ENCODE measurements around the gene TRIM44. TPM values are rescaled to one million over a fixed set of nuclear protein-coding genes. Genes with fewer than 3 reads are reported as not detected.

TRIM44 gene
- polyA plus RNA-seq, 4 donors, result 8.9 to 35.4 (median 12.8) TPM

DNA sequence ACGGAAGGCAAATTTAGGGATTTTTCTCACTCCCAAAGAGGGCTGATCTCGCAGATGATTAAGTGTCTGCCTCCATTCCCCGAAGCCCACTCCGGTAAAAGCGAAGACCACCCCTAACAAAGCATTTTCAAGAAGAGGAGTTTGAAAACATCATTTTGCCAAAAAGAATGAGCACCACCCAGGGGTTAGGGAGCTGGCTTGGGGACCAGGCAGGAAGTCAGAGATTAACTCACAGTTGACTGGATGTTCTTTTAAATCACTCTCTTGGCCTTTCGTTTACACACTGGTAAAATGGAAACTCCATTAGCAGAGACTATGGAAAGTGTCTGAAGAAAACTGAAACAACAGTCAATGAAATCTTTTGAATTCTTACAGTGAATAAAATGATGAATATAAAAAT, 7.9 kb upstream of the TRIM44 start:
- Histone ChIP-seq H3K9me3 (ENCODE audit: control insufficient read depth in 2 of 2, insufficient read depth in 1 of 2, low read depth in 1 of 2, low read length in 1 of 2) (no peaks in the 10 kb centered on the region), H3K4me1 (ENCODE audit: control insufficient read depth in 3 of 3, insufficient read depth in 2 of 3, low read depth in 1 of 3, low read length in 2 of 3) (no peaks in the 10 kb centered on the region), H3K27ac (ENCODE audit: low read depth in 1 of 3, low read length in 2 of 3) (no peak overlapping the region), H3K36me3 (ENCODE audit: control insufficient read depth in 3 of 3, insufficient read depth in 2 of 3, low read depth in 1 of 3, low read length in 3 of 3) (no peaks in the 10 kb centered on the region), H3K27me3 (ENCODE audit: control insufficient read depth in 3 of 3, insufficient read depth in 3 of 3, low read length in 3 of 3) (peaks cover 0 to 23% (median 0%) of the 10 kb centered on the region in 3 donors), H3K4me3 (ENCODE audit: low read depth in 1 of 3, low read length in 3 of 3) (no peak overlapping the region)
- 61 to 66% (median 62%) methylated on average over 6 of the region's 6 CpGs for WGBS, 3 donors
- FAIRE-seq (no peak), DNase-seq (no peak)

DNA sequence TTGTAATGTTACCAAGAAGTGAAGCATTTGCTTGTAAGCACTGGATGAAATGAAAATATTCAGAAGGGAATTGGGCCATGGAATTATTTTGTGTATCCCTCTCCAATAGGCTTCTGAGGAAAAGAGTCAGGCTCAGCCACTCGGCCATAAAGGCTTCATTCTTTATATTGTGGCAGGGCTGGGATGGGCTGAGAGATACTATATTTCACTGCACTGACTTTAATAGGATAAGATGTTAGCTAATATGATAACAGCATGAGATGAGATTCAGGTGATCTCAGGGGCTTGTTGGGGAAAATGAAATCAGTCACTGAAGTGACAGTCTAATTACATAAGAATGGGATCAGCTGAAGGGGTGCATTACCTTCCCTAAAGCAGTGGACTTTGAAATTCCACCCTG, 7.3 kb upstream of the TRIM44 start:
- WGBS, 3 donors, result 51 to 79% (median 68%) methylated on average over 1 of the region's 1 CpG

GRCh38 chr11:35655856-35656255, 6.7 kb upstream of the TRIM44 start:
- H3K4me3 ChIP-seq (ENCODE audit: low read depth in 1 of 3, low read length in 3 of 3), result no peak overlapping the region
- peaks cover 0 to 20% (median 0%) of the 10 kb centered on the region in 3 donors for H3K27me3 ChIP-seq (ENCODE audit: control insufficient read depth in 3 of 3, insufficient read depth in 3 of 3, low read length in 3 of 3)
- no peaks in the 10 kb centered on the region for H3K9me3 ChIP-seq (ENCODE audit: control insufficient read depth in 2 of 2, insufficient read depth in 1 of 2, low read depth in 1 of 2, low read length in 1 of 2)
- DNase-seq, result no peak
- no peak overlapping the region for H3K27ac ChIP-seq (ENCODE audit: low read depth in 1 of 3, low read length in 2 of 3)
- no peak for FAIRE-seq
- 59 to 73% (median 64%) methylated on average over 4 of the region's 4 CpGs for WGBS, 3 donors
- H3K36me3 ChIP-seq (ENCODE audit: control insufficient read depth in 3 of 3, insufficient read depth in 2 of 3, low read depth in 1 of 3, low read length in 3 of 3), result no peaks in the 10 kb centered on the region
- no peaks in the 10 kb centered on the region for H3K4me1 ChIP-seq (ENCODE audit: control insufficient read depth in 3 of 3, insufficient read depth in 2 of 3, low read depth in 1 of 3, low read length in 2 of 3)

More for the DNA sequence above, 7.3 kb upstream of the TRIM44 start:
- Histone ChIP-seq H3K9me3 (ENCODE audit: control insufficient read depth in 2 of 2, insufficient read depth in 1 of 2, low read depth in 1 of 2, low read length in 1 of 2) (no peaks in the 10 kb centered on the region), H3K4me3 (ENCODE audit: low read depth in 1 of 3, low read length in 3 of 3) (no peak overlapping the region), H3K27ac (ENCODE audit: low read depth in 1 of 3, low read length in 2 of 3) (no peak overlapping the region), H3K36me3 (ENCODE audit: control insufficient read depth in 3 of 3, insufficient read depth in 2 of 3, low read depth in 1 of 3, low read length in 3 of 3) (no peaks in the 10 kb centered on the region), H3K4me1 (ENCODE audit: control insufficient read depth in 3 of 3, insufficient read depth in 2 of 3, low read depth in 1 of 3, low read length in 2 of 3) (no peaks in the 10 kb centered on the region), H3K27me3 (ENCODE audit: control insufficient read depth in 3 of 3, insufficient read depth in 3 of 3, low read length in 3 of 3) (peaks cover 0 to 21% (median 0%) of the 10 kb centered on the region in 3 donors)
- no peak for DNase-seq
- FAIRE-seq, result no peak

DNA sequence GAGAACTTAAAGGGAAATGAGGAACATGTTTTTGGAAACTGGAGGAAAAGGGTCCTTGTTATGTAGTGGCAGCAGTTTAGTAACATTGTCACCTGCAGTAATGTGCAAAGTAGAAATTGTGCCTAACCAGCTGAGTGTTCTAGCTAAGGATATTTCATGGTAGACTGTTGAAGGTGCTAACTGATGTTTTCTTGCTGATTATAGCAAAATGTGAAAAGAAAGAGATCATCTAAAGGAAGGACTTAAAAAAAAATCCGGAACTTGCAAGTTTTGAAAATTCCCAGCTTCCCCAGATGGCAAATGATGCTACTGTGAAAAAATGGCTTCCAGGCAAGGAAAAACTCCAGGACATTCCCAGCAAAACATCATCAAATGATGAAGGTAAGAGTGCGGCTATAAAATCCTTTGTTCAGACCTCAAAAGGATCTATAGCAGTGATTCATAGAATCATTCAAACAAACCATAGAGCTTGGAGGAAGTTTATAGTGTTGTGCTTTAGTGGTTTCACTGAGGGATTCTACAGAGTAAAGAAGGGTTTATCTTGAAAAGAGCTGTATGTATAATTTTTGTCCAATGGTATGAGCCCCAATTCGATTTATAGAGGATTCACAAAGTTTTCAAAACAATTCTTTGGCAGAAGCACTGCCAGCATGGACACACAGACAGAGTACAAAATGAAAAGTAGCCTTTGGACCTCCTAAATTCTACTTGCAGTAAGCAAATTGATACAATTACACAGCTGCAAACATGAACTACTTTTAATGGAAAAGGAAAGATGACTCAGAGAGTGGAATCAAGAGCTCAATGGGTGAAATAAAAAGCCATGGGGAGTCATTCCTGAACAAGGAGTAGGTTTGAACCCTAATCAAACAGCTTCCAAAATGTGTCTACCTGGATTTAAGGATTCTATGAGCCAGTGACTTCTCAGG, 4.3 kb upstream of the TRIM44 start:
- peaks cover 0 to 14% (median 0%) of the 10 kb centered on the region in 3 donors for H3K27me3 ChIP-seq (ENCODE audit: control insufficient read depth in 3 of 3, insufficient read depth in 3 of 3, low read length in 3 of 3)
- peaks cover 2 to 7% (median 2%) of the 10 kb centered on the region in 3 donors for H3K4me1 ChIP-seq (ENCODE audit: control insufficient read depth in 3 of 3, insufficient read depth in 2 of 3, low read depth in 1 of 3, low read length in 2 of 3)
- no peak overlapping the region for H3K4me3 ChIP-seq (ENCODE audit: low read depth in 1 of 3, low read length in 3 of 3)
- peaks cover 0 to 2% (median 0%) of the 10 kb centered on the region in 3 donors for H3K36me3 ChIP-seq (ENCODE audit: control insufficient read depth in 3 of 3, insufficient read depth in 2 of 3, low read depth in 1 of 3, low read length in 3 of 3)
- FAIRE-seq (no peak), DNase-seq (no peak)
- peaks cover 0 to 3% of the 10 kb centered on the region in 2 donors for H3K9me3 ChIP-seq (ENCODE audit: control insufficient read depth in 2 of 2, insufficient read depth in 1 of 2, low read depth in 1 of 2, low read length in 1 of 2)
- WGBS, 3 donors, result 66 to 68% (median 66%) methylated on average over 3 of the region's 3 CpGs
- H3K27ac ChIP-seq (ENCODE audit: low read depth in 1 of 3, low read length in 2 of 3), result no peak overlapping the region

DNA sequence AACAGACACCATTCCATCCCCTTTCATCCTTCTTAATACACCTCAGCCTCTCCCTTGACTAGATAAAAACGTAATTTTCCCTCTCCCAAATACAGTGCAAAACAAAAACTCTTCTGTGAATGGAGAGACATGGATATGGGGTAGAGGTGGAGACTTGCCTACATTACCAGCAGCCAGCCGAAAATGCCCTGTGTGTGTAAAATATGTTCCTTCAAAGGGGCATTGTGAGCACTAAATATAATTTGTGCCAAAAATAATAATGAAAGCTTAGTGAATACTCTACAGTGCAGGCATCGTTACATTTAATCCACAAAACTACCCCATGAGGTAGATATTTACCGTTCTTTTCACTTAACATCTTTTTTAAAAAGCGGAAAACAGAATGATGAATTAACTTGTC, 1.0 kb upstream of the TRIM44 start:
- Histone ChIP-seq H3K4me3 (ENCODE audit: low read depth in 1 of 3, low read length in 3 of 3) (peak overlapping the region in 2 of 3 donors; percentile 55 to 85), H3K36me3 (ENCODE audit: control insufficient read depth in 3 of 3, insufficient read depth in 2 of 3, low read depth in 1 of 3, low read length in 3 of 3) (peaks cover 0 to 10% (median 0%) of the 10 kb centered on the region in 3 donors), H3K27me3 (ENCODE audit: control insufficient read depth in 3 of 3, insufficient read depth in 3 of 3, low read length in 3 of 3) (peaks cover 0 to 2% (median 0%) of the 10 kb centered on the region in 3 donors), H3K27ac (ENCODE audit: low read depth in 1 of 3, low read length in 2 of 3) (peak overlapping the region in 1 of 3 donors; percentile 77), H3K4me1 (ENCODE audit: control insufficient read depth in 3 of 3, insufficient read depth in 2 of 3, low read depth in 1 of 3, low read length in 2 of 3) (peaks cover 4 to 12% (median 9%) of the 10 kb centered on the region in 3 donors), H3K9me3 (ENCODE audit: control insufficient read depth in 2 of 2, insufficient read depth in 1 of 2, low read depth in 1 of 2, low read length in 1 of 2) (peaks cover 0 to 22% of the 10 kb centered on the region in 2 donors)
- 10 to 43% (median 30%) methylated on average over 5 of the region's 5 CpGs for WGBS, 3 donors
- no peak for DNase-seq
- no peak for FAIRE-seq

GRCh38 chr11:35662061-35662648, 420 bp upstream of the TRIM44 start:
- peak overlapping the region; percentile 55 to 91 (median 85) for H3K4me3 ChIP-seq (ENCODE audit: low read depth in 1 of 3, low read length in 3 of 3)
- WGBS, 3 donors, result 3 to 4% (median 4%) methylated on average over 12 of the region's 12 CpGs
- H3K36me3 ChIP-seq (ENCODE audit: control insufficient read depth in 3 of 3, insufficient read depth in 2 of 3, low read depth in 1 of 3, low read length in 3 of 3), result peaks cover 0 to 11% (median 0%) of the 10 kb centered on the region in 3 donors
- FAIRE-seq (no peak), DNase-seq (no peak)
- H3K9me3 ChIP-seq (ENCODE audit: control insufficient read depth in 2 of 2, insufficient read depth in 1 of 2, low read depth in 1 of 2, low read length in 1 of 2), result peaks cover 0 to 24% of the 10 kb centered on the region in 2 donors
- H3K27ac ChIP-seq (ENCODE audit: low read depth in 1 of 3, low read length in 2 of 3), result peak overlapping the region; percentile 77 to 95 (median 95)
- H3K4me1 ChIP-seq (ENCODE audit: control insufficient read depth in 3 of 3, insufficient read depth in 2 of 3, low read depth in 1 of 3, low read length in 2 of 3), result peaks cover 4 to 12% (median 9%) of the 10 kb centered on the region in 3 donors
- H3K27me3 ChIP-seq (ENCODE audit: control insufficient read depth in 3 of 3, insufficient read depth in 3 of 3, low read length in 3 of 3), result no peaks in the 10 kb centered on the region

DNA sequence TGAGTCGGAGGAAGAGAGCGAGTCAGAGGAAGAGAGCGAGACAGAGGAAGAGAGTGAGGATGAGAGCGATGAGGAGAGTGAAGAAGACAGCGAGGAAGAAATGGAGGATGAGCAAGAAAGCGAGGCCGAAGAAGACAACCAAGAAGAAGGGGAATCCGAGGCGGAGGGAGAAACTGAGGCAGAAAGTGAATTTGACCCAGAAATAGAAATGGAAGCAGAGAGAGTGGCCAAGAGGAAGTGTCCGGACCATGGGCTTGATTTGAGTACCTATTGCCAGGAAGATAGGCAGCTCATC, 780 bp downstream of the TRIM44 start:
- Histone ChIP-seq H3K9me3 (ENCODE audit: control insufficient read depth in 2 of 2, insufficient read depth in 1 of 2, low read depth in 1 of 2, low read length in 1 of 2) (peaks cover 0 to 31% of the 10 kb centered on the region in 2 donors), H3K27ac (ENCODE audit: low read depth in 1 of 3, low read length in 2 of 3) (peak overlapping the region; percentile 77 to 95 (median 95)), H3K27me3 (ENCODE audit: control insufficient read depth in 3 of 3, insufficient read depth in 3 of 3, low read length in 3 of 3) (no peaks in the 10 kb centered on the region), H3K36me3 (ENCODE audit: control insufficient read depth in 3 of 3, insufficient read depth in 2 of 3, low read depth in 1 of 3, low read length in 3 of 3) (peaks cover 0 to 14% (median 0%) of the 10 kb centered on the region in 3 donors), H3K4me3 (ENCODE audit: low read depth in 1 of 3, low read length in 3 of 3) (peak overlapping the region in 2 of 3 donors; percentile 55 to 85), H3K4me1 (ENCODE audit: control insufficient read depth in 3 of 3, insufficient read depth in 2 of 3, low read depth in 1 of 3, low read length in 2 of 3) (peaks cover 4 to 12% (median 9%) of the 10 kb centered on the region in 3 donors)
- WGBS, 3 donors, result 83 to 92% (median 86%) methylated on average over 10 of the region's 10 CpGs
- DNase-seq, result no peak
- no peak for FAIRE-seq

GRCh38 chr11:35664977-35665441, 2.4 kb downstream of the TRIM44 start:
- Histone ChIP-seq H3K9me3 (ENCODE audit: control insufficient read depth in 2 of 2, insufficient read depth in 1 of 2, low read depth in 1 of 2, low read length in 1 of 2) (peaks cover 0 to 32% of the 10 kb centered on the region in 2 donors), H3K27ac (ENCODE audit: low read depth in 1 of 3, low read length in 2 of 3) (no peak overlapping the region), H3K36me3 (ENCODE audit: control insufficient read depth in 3 of 3, insufficient read depth in 2 of 3, low read depth in 1 of 3, low read length in 3 of 3) (peaks cover 0 to 14% (median 0%) of the 10 kb centered on the region in 3 donors), H3K4me1 (ENCODE audit: control insufficient read depth in 3 of 3, insufficient read depth in 2 of 3, low read depth in 1 of 3, low read length in 2 of 3) (peaks cover 4 to 12% (median 9%) of the 10 kb centered on the region in 3 donors), H3K27me3 (ENCODE audit: control insufficient read depth in 3 of 3, insufficient read depth in 3 of 3, low read length in 3 of 3) (no peaks in the 10 kb centered on the region), H3K4me3 (ENCODE audit: low read depth in 1 of 3, low read length in 3 of 3) (no peak overlapping the region)
- no peak for FAIRE-seq
- 96 to 98% (median 97%) methylated on average over 5 of the region's 5 CpGs for whole genome bisulfite sequencing, 3 donors
- DNase-seq, result no peak

Data from small intestine (tissue), 7 donors.